Natural killer cell (primary cell): ENCODE data around the gene HUS1. TPM values are rescaled to one million over a fixed set of nuclear protein-coding genes. Genes with fewer than 3 reads are reported as not detected.

Source experiments
- ATAC-seq, 3 donors: fragments of 150-1000 bp in 2 of 3; fragments of 200-7000 bp in 1 of 3; cut with Tn5 transposase; 1 replicate in 1 of 3; 2 replicates in 2 of 3; pipeline ENCODE4 v1.10.0; 2021; ENCODE audit warnings: mild to moderate bottlenecking in 2 of 3, moderate library complexity in 2 of 3
- DNase-seq, 2 donors: peaks; one replicate each; pipeline versions ENCODE4 v3.0.0 to v3.0.0-alpha.2; 2013 to 2021; ENCODE audit warnings: mixed read lengths in 1 of 2
- H3K27ac ChIP-seq: one replicate; pipeline ENCODE4 v1.5.1; 2013; ENCODE audit warnings: mild to moderate bottlenecking, low read length
- H3K27me3 ChIP-seq: one replicate; pipeline ENCODE4 v1.6.1; 2013; ENCODE audit warnings: low read length; ENCODE audit not compliant: control insufficient read depth, insufficient read depth
- H3K36me3 ChIP-seq: one replicate; pipeline ENCODE4 v1.6.1; 2013; ENCODE audit warnings: low read length; ENCODE audit not compliant: control insufficient read depth, insufficient read depth
- H3K4me1 ChIP-seq: one replicate; pipeline ENCODE4 v1.6.1; 2013; ENCODE audit warnings: low read length; ENCODE audit not compliant: control insufficient read depth, insufficient read depth
- H3K4me3 ChIP-seq: one replicate; pipeline ENCODE4 v1.5.1; 2013; ENCODE audit warnings: low read length
- H3K9me3 ChIP-seq: one replicate; pipeline ENCODE4 v1.6.1; 2013; ENCODE audit warnings: low read length; ENCODE audit not compliant: control insufficient read depth, insufficient read depth
- H3K27ac Mint-ChIP-seq, 2 donors: one replicate each; pipeline ENCODE4 v1.8.0; 2022; ENCODE audit warnings: mild to moderate bottlenecking in 2 of 2, mixed read lengths in 2 of 2, moderate library complexity in 1 of 2
- H3K27me3 Mint-ChIP-seq, 2 donors: one replicate each; pipeline ENCODE4 v1.8.0; 2022; ENCODE audit warnings: low read depth in 2 of 2, mixed read lengths in 2 of 2
- H3K36me3 Mint-ChIP-seq: one replicate; pipeline ENCODE4 v1.8.0; 2022; ENCODE audit warnings: mixed read lengths
- H3K4me1 Mint-ChIP-seq, 2 donors: one replicate each; pipeline ENCODE4 v1.8.0; 2022; ENCODE audit warnings: mixed read lengths in 2 of 2
- H3K4me3 Mint-ChIP-seq: one replicate; pipeline ENCODE4 v1.8.0; 2022; ENCODE audit warnings: mild to moderate bottlenecking, moderate library complexity, mixed read lengths
- H3K9me3 Mint-ChIP-seq, 2 donors: one replicate each; pipeline ENCODE4 v1.8.0; 2022; ENCODE audit warnings: mixed read lengths in 2 of 2
- WGBS: methylation state at CpG from one replicate; pipeline ENCODE4 v1.1.7; 2013; ENCODE audit warnings: missing lambda C conversion rate; ENCODE audit not compliant: insufficient coverage; 5-methylcytosine and 5-hydroxymethylcytosine counted together
- intact Hi-C: fragments of 100-400 bp; cut with micrococcal nuclease; formaldehyde crosslinking; loops from one replicate; pipeline ENCODE4 v1.14.2; 2022
- total RNA-seq, 4 donors: library from RNA; stranded (reverse); fragments of 120-200 nt in 1 of 4; gene quantifications; one replicate each; pipeline versions ENCODE4 v1.2.3 to v1.2.4, GENCODE V29; 2013 to 2022
- TF ChIP-seq, protein P1 (sequence below): fragments of 200-600 bp; IDR thresholded peaks from one replicate; pipeline ENCODE4 v1.8.0; 2022; ENCODE audit warnings: antibody characterized with exemption

The HUS1 gene
- total RNA-seq, 3 donors from 2014 or later (not counting 1 experiment from before 2014, with no cell fraction given): 55.6 to 75.0 (median 59.3) TPM

DNA sequence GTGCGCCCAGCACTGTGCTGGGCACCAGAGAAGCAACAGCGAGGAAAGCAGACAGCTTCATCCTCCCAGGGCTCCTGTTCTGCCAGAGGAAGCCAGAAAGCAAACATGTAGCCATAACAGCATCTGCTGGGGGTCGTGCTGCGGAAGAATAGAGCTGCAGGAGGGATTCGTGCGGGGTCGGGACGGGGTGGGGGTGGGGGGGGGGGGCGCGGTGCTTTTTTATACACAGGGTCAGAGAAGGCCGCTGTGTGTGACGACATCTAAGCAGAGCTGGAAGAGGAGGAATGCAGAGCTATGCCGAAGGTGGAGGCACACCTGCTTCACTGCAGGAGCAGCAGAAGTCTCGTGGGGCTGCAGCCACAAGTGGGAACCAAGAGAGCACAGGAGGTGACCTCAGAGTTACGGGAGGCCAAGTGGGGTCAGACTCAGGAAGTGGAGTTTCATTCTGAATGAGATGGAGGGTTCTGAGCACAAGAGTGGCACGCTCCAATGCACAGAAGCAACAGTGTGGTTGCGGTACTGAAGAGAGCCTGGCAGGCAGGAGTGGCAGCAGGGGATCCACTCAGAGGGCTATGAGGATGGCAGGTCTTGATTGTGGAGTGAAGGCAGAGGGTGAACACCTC lies 42.2 kb downstream of the HUS1 start:
- Histone ChIP-seq H3K9me3 (no peaks in the 10 kb centered on the region), H3K27ac (no peak overlapping the region), H3K4me1 (peaks cover 13% of the 10 kb centered on the region), H3K27me3 (no peaks in the 10 kb centered on the region), H3K36me3 (no peaks in the 10 kb centered on the region), H3K4me3 (no peak overlapping the region)
- Mint-ChIP-seq H3K27me3 (no peaks in the 10 kb centered on the region), H3K9me3 (no peaks in the 10 kb centered on the region), H3K4me1 (no peaks in the 10 kb centered on the region), H3K27ac (no peak overlapping the region), H3K4me3 (no peak overlapping the region), H3K36me3 (no peaks in the 10 kb centered on the region)
- TF ChIP-seq, protein P1, sequence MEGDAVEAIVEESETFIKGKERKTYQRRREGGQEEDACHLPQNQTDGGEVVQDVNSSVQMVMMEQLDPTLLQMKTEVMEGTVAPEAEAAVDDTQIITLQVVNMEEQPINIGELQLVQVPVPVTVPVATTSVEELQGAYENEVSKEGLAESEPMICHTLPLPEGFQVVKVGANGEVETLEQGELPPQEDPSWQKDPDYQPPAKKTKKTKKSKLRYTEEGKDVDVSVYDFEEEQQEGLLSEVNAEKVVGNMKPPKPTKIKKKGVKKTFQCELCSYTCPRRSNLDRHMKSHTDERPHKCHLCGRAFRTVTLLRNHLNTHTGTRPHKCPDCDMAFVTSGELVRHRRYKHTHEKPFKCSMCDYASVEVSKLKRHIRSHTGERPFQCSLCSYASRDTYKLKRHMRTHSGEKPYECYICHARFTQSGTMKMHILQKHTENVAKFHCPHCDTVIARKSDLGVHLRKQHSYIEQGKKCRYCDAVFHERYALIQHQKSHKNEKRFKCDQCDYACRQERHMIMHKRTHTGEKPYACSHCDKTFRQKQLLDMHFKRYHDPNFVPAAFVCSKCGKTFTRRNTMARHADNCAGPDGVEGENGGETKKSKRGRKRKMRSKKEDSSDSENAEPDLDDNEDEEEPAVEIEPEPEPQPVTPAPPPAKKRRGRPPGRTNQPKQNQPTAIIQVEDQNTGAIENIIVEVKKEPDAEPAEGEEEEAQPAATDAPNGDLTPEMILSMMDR: no peak
- no peak for ATAC-seq
- DNase-seq: no peak
- 67% methylated on average over 9 of the region's 17 CpGs for WGBS
- intact Hi-C loops: no loop called here

DNA sequence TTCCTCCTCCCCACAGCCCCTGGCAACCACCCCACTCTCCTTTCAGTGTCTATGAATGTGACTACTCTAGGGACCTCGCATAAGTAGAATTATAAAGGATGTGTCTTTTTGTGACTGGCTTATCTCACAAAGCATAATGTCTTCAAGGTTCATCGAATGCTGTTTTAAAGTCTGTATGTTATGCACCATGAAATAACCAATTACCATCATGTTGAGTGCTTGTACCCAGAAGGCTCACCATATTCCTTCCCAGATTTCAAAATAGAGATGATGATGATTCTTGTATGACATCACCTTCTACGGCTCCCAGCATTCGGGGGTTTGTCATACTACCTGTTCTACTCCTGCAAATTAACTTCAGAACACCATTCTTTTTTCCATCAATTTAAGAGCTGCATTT lies 43.1 kb downstream of the HUS1 start:
- Histone ChIP-seq H3K4me3 (no peak overlapping the region), H3K9me3 (no peaks in the 10 kb centered on the region), H3K27me3 (no peaks in the 10 kb centered on the region), H3K4me1 (peaks cover 13% of the 10 kb centered on the region), H3K27ac (no peak overlapping the region), H3K36me3 (no peaks in the 10 kb centered on the region)
- Mint-ChIP-seq H3K4me3 (no peak overlapping the region), H3K27me3 (no peaks in the 10 kb centered on the region), H3K27ac (no peak overlapping the region), H3K36me3 (no peaks in the 10 kb centered on the region), H3K4me1 (no peaks in the 10 kb centered on the region), H3K9me3 (no peaks in the 10 kb centered on the region)
- WGBS: 89% methylated on average over 4 of the region's 4 CpGs
- TF ChIP-seq, protein P1: no peak
- DNase-seq (no peak), ATAC-seq (no peak)
- intact Hi-C loops: no loop called here

DNA sequence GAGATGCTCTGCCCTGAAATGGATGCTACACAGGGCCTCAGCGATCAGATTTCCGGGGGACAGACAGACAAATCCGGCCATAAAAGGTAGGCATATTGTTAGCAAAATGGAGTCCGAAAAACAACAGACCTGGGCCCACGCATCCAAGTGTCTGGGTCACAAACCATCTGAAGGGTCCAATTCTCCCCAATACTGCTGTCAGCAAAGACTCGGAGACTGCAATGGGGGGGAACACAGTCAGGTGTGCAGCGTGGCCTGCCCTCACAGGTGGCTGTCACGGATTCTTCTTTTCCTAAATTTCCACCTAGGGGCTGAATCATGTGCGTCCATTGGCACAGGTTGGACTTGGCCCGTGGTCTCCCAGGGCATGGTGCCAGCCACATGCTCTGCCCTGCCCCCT lies 44.1 kb downstream of the HUS1 start:
- H3K4me3 ChIP-seq: no peak overlapping the region
- Mint-ChIP-seq H3K27me3 (no peaks in the 10 kb centered on the region), H3K36me3 (no peaks in the 10 kb centered on the region), H3K9me3 (no peaks in the 10 kb centered on the region), H3K4me3 (no peak overlapping the region), H3K4me1 (no peaks in the 10 kb centered on the region), H3K27ac (no peak overlapping the region)
- H3K27me3 ChIP-seq: no peaks in the 10 kb centered on the region
- TF ChIP-seq, protein P1: no peak
- no peaks in the 10 kb centered on the region for H3K36me3 ChIP-seq
- no peak for DNase-seq
- H3K27ac ChIP-seq: no peak overlapping the region
- WGBS: 93% methylated on average over 10 of the region's 10 CpGs
- H3K4me1 ChIP-seq: peaks cover 13% of the 10 kb centered on the region
- no peaks in the 10 kb centered on the region for H3K9me3 ChIP-seq
- ATAC-seq: no peak
- intact Hi-C loops: no loop called here

DNA sequence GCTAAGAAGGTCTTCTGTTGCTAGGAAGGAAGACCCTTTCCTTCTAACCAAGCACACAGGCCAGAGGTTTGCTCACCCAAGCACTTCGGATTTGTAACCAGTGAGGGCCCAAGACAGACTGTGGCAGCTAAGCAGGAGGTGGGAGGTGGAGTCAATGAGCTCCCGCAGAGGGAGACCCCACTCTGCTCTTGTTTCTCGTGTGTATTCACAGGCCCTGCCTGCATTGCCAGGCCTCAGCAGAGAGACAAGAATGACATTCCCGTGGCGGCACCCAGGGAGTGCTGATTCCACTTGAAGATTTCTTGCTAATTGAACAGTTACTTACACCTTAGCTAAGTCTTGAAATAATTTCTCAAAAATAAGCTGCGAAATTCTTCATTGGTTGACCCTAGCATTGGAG lies 44.6 kb downstream of the HUS1 start:
- no peaks in the 10 kb centered on the region for H3K36me3 Mint-ChIP-seq
- ATAC-seq: no peak
- intact Hi-C loops: no loop called here

More for the DNA sequence above, 44.6 kb downstream of the HUS1 start:
- no peak for DNase-seq
- Mint-ChIP-seq H3K4me3 (no peak overlapping the region), H3K27me3 (no peaks in the 10 kb centered on the region), H3K9me3 (no peaks in the 10 kb centered on the region), H3K4me1 (no peaks in the 10 kb centered on the region), H3K27ac (no peak overlapping the region)
- TF ChIP-seq, protein P1: no peak
- H3K36me3 ChIP-seq: no peaks in the 10 kb centered on the region
- H3K27me3 ChIP-seq: no peaks in the 10 kb centered on the region
- H3K9me3 ChIP-seq: no peaks in the 10 kb centered on the region
- H3K27ac ChIP-seq: no peak overlapping the region
- WGBS: 92% methylated on average over 6 of the region's 6 CpGs
- peaks cover 13% of the 10 kb centered on the region for H3K4me1 ChIP-seq
- no peak overlapping the region for H3K4me3 ChIP-seq
